Lung (tissue), 12 donors: ENCODE measurements around the gene DYRK3. TPM values are rescaled to one million over a fixed set of nuclear protein-coding genes. Genes with fewer than 3 reads are reported as not detected.
A peak's percentile ranks its signal among the peaks of the same experiment; 100 is the strongest.

Experiments
- ATAC-seq: fragments of 200-7000 bp; cut with Tn5 transposase; one replicate; pipeline ENCODE4 v1.9.1; 2020; ENCODE audit warnings: moderate number of reproducible peaks; ENCODE audit not compliant: insufficient read depth, low FRiP score
- DNase-seq, 3 donors: peaks; one replicate each; pipeline ENCODE4 v3.0.0-alpha.2; 2013 to 2017
- H3K27ac ChIP-seq, 2 donors: one replicate each; pipeline ENCODE4 v1.5.1; 2013; ENCODE audit warnings: mild to moderate bottlenecking in 2 of 2, moderate library complexity in 2 of 2, control low read depth in 1 of 2, inconsistent platforms in 1 of 2, low read depth in 1 of 2, low read length in 1 of 2
- H3K27me3 ChIP-seq, 3 donors: one replicate each; pipeline ENCODE4 v1.5.1; 2013; ENCODE audit warnings: low read length in 2 of 3; ENCODE audit not compliant: control insufficient read depth in 3 of 3, insufficient read depth in 3 of 3
- H3K36me3 ChIP-seq, 4 donors: one replicate each; pipeline ENCODE4 v1.5.1; 2013; ENCODE audit warnings: low read length in 4 of 4, mild to moderate bottlenecking in 1 of 4, moderate library complexity in 1 of 4; ENCODE audit not compliant: control insufficient read depth in 4 of 4, insufficient read depth in 4 of 4
- H3K4me1 ChIP-seq, 5 donors: one replicate each; pipeline ENCODE4 v1.5.1; 2013; ENCODE audit warnings: low read length in 5 of 5, mild to moderate bottlenecking in 2 of 5, moderate library complexity in 1 of 5; ENCODE audit not compliant: control insufficient read depth in 5 of 5, insufficient read depth in 5 of 5
- H3K4me3 ChIP-seq: one replicate; pipeline ENCODE4 v1.5.1; 2013; ENCODE audit warnings: mild to moderate bottlenecking, control low read depth, moderate library complexity
- H3K9ac ChIP-seq, 2 donors: one replicate each; pipeline ENCODE4 v1.5.1; 2013; ENCODE audit warnings: low read length in 2 of 2, control low read depth in 1 of 2; ENCODE audit not compliant: insufficient read depth in 1 of 2
- H3K9me3 ChIP-seq, 4 donors: one replicate each; pipeline ENCODE4 v1.5.1; 2013; ENCODE audit warnings: low read length in 3 of 4, mild to moderate bottlenecking in 1 of 4, moderate library complexity in 1 of 4; ENCODE audit not compliant: control insufficient read depth in 4 of 4, insufficient read depth in 3 of 4
- WGBS, 2 donors: extraction: QIAGEN DNeasy Blood & Tissue Kit; methylation state at CpG; one replicate each; pipeline ENCODE4 v1.1.7; 2013; 5-methylcytosine and 5-hydroxymethylcytosine counted together
- polyA plus RNA-seq, 2 donors: library from polyadenylated mRNA; stranded (reverse); fragments of 200-250 nt; gene quantifications; one replicate each; pipeline ENCODE4 v1.2.1, GENCODE V29; 2013
- total RNA-seq, 2 donors: library from RNA; depleted of rRNA in 1 of 2; stranded (reverse); fragments of >200 nt in 1 of 2; gene quantifications; one replicate each; pipeline ENCODE4 v1.2.1, GENCODE V29; 2014 to 2021
- TF ChIP-seq, protein P1 (sequence below): IDR thresholded peaks from 2 replicates; pipeline ENCODE4 v1.5.1; 2012; ENCODE audit warnings: mild to moderate bottlenecking; ENCODE audit errors: control extremely low read depth, extremely low read depth
- donor health status: control.
- donor health status: control.
- donor health status: Bipolar disorder and iron deficiency.
- donor health status: healthy.
- donor health status: DM: yes; HTN: yes; CAD: no.

The DYRK3 gene
- total and polyA plus RNA-seq, 4 donors: 4.6 to 13.0 (median 8.8) TPM

DNA sequence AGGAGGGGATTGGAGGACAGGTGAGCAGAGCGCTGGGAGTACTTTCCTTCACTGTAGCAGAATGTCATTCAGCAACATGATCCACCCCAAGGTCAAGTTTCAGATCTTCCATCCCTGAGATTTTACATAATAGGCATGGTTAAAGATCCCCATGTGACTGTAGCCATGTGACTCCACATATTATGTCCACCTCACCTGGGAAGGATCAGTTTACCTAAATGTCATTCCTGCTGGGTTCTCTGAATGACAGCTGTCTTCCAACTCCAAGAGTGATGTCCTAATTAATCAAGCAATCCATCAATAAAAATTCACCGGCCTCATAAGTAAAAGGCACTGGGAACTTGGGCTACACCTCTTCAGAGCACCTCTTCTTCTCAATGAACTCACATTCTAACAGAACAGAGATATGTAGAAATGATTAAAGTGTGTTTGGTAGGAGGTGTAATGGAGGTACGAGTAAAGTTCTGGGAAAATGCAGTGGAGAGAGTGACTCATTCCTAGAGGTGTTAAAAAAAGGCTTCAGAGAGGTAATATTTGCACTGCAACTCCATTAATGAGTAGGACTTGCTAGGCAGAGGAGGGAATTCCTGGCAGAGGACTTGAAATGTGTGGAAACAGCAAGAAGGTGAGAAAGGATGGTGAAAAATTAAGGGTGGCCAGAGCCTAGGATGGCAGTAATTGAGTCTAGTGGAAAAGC lies 27.2 kb downstream of the DYRK3 start:
- H3K27me3 ChIP-seq: peaks cover 0 to 16% (median 0%) of the 10 kb centered on the region in 3 donors
- peak; percentile 44 for ATAC-seq
- peak overlapping the region in 1 of 2 donors; percentile 84 for H3K27ac ChIP-seq
- no peak for DNase-seq
- peaks cover 0 to 15% (median 9%) of the 10 kb centered on the region in 5 donors for H3K4me1 ChIP-seq
- no peaks in the 10 kb centered on the region for H3K9me3 ChIP-seq
- H3K36me3 ChIP-seq: no peaks in the 10 kb centered on the region
- TF ChIP-seq, protein P1, sequence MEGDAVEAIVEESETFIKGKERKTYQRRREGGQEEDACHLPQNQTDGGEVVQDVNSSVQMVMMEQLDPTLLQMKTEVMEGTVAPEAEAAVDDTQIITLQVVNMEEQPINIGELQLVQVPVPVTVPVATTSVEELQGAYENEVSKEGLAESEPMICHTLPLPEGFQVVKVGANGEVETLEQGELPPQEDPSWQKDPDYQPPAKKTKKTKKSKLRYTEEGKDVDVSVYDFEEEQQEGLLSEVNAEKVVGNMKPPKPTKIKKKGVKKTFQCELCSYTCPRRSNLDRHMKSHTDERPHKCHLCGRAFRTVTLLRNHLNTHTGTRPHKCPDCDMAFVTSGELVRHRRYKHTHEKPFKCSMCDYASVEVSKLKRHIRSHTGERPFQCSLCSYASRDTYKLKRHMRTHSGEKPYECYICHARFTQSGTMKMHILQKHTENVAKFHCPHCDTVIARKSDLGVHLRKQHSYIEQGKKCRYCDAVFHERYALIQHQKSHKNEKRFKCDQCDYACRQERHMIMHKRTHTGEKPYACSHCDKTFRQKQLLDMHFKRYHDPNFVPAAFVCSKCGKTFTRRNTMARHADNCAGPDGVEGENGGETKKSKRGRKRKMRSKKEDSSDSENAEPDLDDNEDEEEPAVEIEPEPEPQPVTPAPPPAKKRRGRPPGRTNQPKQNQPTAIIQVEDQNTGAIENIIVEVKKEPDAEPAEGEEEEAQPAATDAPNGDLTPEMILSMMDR: no peak
- no peak overlapping the region for H3K9ac ChIP-seq
- WGBS, 2 donors: 66 to 84% methylated on average over 3 of the region's 3 CpGs
- H3K4me3 ChIP-seq: no peak overlapping the region

DNA sequence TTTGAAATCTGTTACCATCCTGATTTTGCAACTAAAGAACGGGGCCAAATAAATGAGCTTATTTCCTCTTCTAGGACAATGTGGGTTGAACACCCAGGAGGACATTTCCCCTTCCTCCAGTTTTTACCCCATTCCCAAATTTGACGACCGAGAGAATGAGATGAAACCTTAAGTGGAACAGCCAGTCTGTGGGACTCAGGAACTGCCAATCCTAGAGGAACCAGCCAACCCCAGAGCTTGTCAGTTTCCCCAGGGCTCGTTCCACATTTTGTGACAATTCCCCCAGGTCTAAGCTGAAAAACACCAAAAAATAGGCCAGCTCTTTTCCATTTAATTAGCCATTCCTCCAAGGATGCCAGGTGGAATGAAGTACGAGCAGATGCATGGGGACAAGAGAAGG lies 28.0 kb downstream of the DYRK3 start:
- WGBS, 2 donors: 22 to 33% methylated on average over 5 of the region's 5 CpGs

DNA sequence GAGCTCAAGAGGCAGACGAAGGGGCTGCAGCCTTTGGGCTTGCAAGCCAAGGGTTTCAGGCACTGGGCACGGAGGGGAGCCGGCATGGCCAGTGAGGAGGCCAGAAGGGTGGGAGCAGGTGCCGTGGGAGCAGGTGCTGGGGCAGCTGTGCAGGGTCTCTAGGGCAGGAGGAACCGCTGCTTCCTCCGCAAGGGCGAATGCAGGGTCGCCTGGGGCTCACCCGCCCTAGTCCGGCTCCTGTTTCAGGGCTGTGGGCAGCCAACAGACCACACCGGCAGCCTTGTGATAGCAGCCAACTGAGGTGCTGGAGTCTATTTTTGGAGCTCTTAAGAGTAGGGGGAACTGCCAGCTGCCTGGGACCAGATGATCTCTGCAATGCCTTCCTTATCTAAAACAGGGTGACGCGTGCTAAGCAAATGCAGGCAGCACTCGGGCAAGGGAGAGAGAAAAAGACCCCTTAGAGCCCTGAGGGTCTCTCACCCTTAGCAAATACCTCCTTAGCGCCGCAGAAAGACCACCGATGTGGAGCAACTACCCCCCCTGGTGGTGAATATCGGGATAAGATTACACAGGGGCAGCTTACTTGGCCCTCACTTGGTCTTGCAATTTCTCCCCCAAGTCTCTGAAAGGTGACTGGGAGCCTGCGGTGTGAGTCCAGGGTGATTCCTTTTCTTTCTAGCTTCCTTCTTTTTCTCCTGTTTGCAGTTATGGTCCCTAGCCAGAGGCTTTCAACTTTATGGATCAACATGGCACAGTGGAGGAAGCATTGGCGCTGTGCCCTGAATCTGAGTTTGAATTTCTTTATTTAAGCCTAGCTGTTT lies 28.7 kb downstream of the DYRK3 start:
- peak; percentile 76 for ATAC-seq

More for the DNA sequence above, 28.0 kb downstream of the DYRK3 start:
- Histone ChIP-seq H3K27me3 (peaks cover 0 to 8% (median 0%) of the 10 kb centered on the region in 3 donors), H3K27ac (peak overlapping the region in 1 of 2 donors; percentile 84), H3K4me3 (no peak overlapping the region), H3K9ac (no peak overlapping the region), H3K4me1 (peaks cover 0 to 13% (median 6%) of the 10 kb centered on the region in 5 donors), H3K36me3 (no peaks in the 10 kb centered on the region), H3K9me3 (no peaks in the 10 kb centered on the region)
- TF ChIP-seq, protein P1: no peak
- no peak for DNase-seq
- ATAC-seq: no peak

More for the DNA sequence above, 28.7 kb downstream of the DYRK3 start:
- Histone ChIP-seq H3K4me1 (peaks cover 0 to 13% (median 4%) of the 10 kb centered on the region in 5 donors), H3K9ac (no peak overlapping the region), H3K4me3 (no peak overlapping the region), H3K27ac (peak overlapping the region in 1 of 2 donors; percentile 84), H3K27me3 (peaks cover 0 to 8% (median 0%) of the 10 kb centered on the region in 3 donors), H3K36me3 (no peaks in the 10 kb centered on the region), H3K9me3 (no peaks in the 10 kb centered on the region)
- TF ChIP-seq, protein P1: peak; percentile 53
- peak; percentile 77 to 85 (median 82) for DNase-seq
- 5 to 13% methylated on average over 20 of the region's 20 CpGs for WGBS, 2 donors
